ENCODE data around the gene PCAT7.

- TF ChIP-seq EZH2phosphoT487 (IDR thresholded peaks at IDR 0.05; ENCODE audit: unreplicated experiment) = no peak
- TF ChIP-seq EZH2 (IDR thresholded peaks at IDR 0.05; ENCODE audit: low read depth, unreplicated experiment) = no peak
These were observed 14.3 kb downstream of the PCAT7 start for GRCh38 chr9:94568972-94569712.

All from GM23338 (cell line).